GM12878 (cell line): ENCODE data around the gene EEF1B2. TPM values are rescaled to one million over a fixed set of nuclear protein-coding genes. Genes with fewer than 3 reads are reported as not detected.
"Not testable (repeated sequence)": the region's sequence is repeated elsewhere in the genome, so short reads cannot be mapped to it uniquely, and the experiment has no call there.

Experiments used
- ATAC-seq: fragments of 200-7000 bp; cut with Tn5 transposase; 3 replicates; pipeline ENCODE4 v1.9.1; 2020; ENCODE audit warnings: mild to moderate bottlenecking, moderate library complexity
- BruUV-seq: library from RNA; stranded (reverse); fragments of 400-500 nt; replicated peaks from 2 replicates; lab custom pipeline; 2021; lab: Mats Ljungman, UMichigan
- CTCF ChIA-PET: fragments of 300-600 bp; sonication (Branson Sonifier 250); formaldehyde crosslinking; extraction: SDS; loops from one replicate; lab custom pipeline; 2021; ENCODE audit warnings: inconsistent platforms; lab: Yijun Ruan, JAX
- POLR2A ChIA-PET: fragments of 350-600 bp; formaldehyde crosslinking; extraction: SDS; loops from one replicate; lab custom pipeline; 2021; ENCODE audit warnings: inconsistent platforms; lab: Charles Lee
- RAD21 ChIA-PET: fragments of 300-600 bp; sonication (Branson Sonifier 250); formaldehyde crosslinking; loops from one replicate; lab custom pipeline; 2023; ENCODE audit warnings: antibody characterized with exemption; ENCODE audit not compliant: unreplicated experiment; lab: Charles Lee
- SMC1A ChIA-PET: fragments of 300-600 bp; sonication (Branson Sonifier 250); formaldehyde crosslinking; loops from one replicate; lab custom pipeline; 2023; ENCODE audit not compliant: unreplicated experiment, uncharacterized antibody; lab: Charles Lee
- DNase-seq: peaks from one replicate; pipeline ENCODE4 v3.0.0-alpha.2; 2011; ENCODE audit warnings: low read depth, low spot score
- FAIRE-seq: peaks from 3 replicates; lab custom pipeline; 2011; peaks lifted over from hg19 to GRCh38; lab: Jason Lieb, UNC
- H2AFZ ChIP-seq: 2 replicates; pipeline ENCODE4 v1.6.0; 2011; ENCODE audit warnings: low read depth, low read length, control low read depth; ENCODE audit not compliant: control insufficient read depth
- H3K27ac ChIP-seq: 2 replicates; pipeline ENCODE4 v1.5.1; 2011; ENCODE audit warnings: control low read depth; ENCODE audit not compliant: control insufficient read depth, insufficient read depth
- H3K27me3 ChIP-seq, 2 experiments: replicated peaks in 1 of 2; 2 replicates each; pipeline versions ENCODE4 v1.6.0 to v1.6.1; 2011; ENCODE audit warnings: low read length in 1 of 2; ENCODE audit not compliant: control insufficient read depth in 2 of 2, insufficient read depth in 2 of 2
- H3K36me3 ChIP-seq, 2 experiments: 2 replicates each; pipeline ENCODE4 v1.5.1; 2011; ENCODE audit warnings: low read length in 1 of 2; ENCODE audit not compliant: control insufficient read depth in 2 of 2, insufficient read depth in 2 of 2
- H3K4me1 ChIP-seq: 2 replicates; pipeline ENCODE4 v1.6.1; 2011; ENCODE audit warnings: mild to moderate bottlenecking, low read length, moderate library complexity, mixed read lengths; ENCODE audit not compliant: control insufficient read depth, insufficient read depth
- H3K4me2 ChIP-seq: 2 replicates; pipeline ENCODE4 v1.6.0; 2011; ENCODE audit warnings: control low read depth; ENCODE audit not compliant: control insufficient read depth, insufficient read depth
- H3K4me3 ChIP-seq: fragments of 200-600 bp; sonication (generic); 2 replicates; pipeline ENCODE4 v1.5.1; 2016
- H3K79me2 ChIP-seq: 2 replicates; pipeline ENCODE4 v1.6.0; 2011; ENCODE audit warnings: low read length; ENCODE audit not compliant: control insufficient read depth, insufficient read depth
- H3K9ac ChIP-seq: 2 replicates; pipeline ENCODE4 v1.8.0; 2011; ENCODE audit warnings: low read length, control low read depth, mixed read lengths; ENCODE audit not compliant: control insufficient read depth, insufficient read depth
- H3K9me3 ChIP-seq: replicated peaks from 3 replicates; pipeline ENCODE4 v1.5.1; 2011; ENCODE audit warnings: mild to moderate bottlenecking, low read length; ENCODE audit not compliant: control insufficient read depth, insufficient read depth
- H4K20me1 ChIP-seq: 2 replicates; pipeline ENCODE4 v1.6.0; 2011; ENCODE audit not compliant: control insufficient read depth, insufficient read depth
- ESRRA ChIP-seq: IDR thresholded peaks from 2 replicates; pipeline ENCODE4 v1.6.1; 2012; ENCODE audit warnings: mild to moderate bottlenecking, low read length, improper control_type of control experiment
- MTA2 ChIP-seq: fragments of 450-650 bp; IDR thresholded peaks from 2 replicates; pipeline ENCODE4 v1.6.1; 2016; ENCODE audit warnings: low read depth, mild to moderate bottlenecking, moderate library complexity
- POLR2AphosphoS2 ChIP-seq: IDR thresholded peaks from 2 replicates; pipeline ENCODE4 v1.6.1; 2011; ENCODE audit warnings: low read depth, mild to moderate bottlenecking, low read length, improper control_type of control experiment, moderate library complexity
- RAD21 ChIP-seq: IDR thresholded peaks from 2 replicates; pipeline ENCODE4 v1.6.1; 2011; ENCODE audit warnings: mild to moderate bottlenecking, low read depth, low read length, moderate library complexity; ENCODE audit not compliant: insufficient read depth
- ZBTB11 ChIP-seq: fragments of 450-650 bp; formaldehyde crosslinking; IDR thresholded peaks from 2 replicates; pipeline ENCODE4 v1.5.0; 2022; ENCODE audit warnings: mild to moderate bottlenecking, missing genetic modification characterization
- WGBS: methylation state at CpG from one replicate; pipeline ENCODE4 v1.1.6; 2016; ENCODE audit warnings: low lambda C conversion rate; ENCODE audit not compliant: insufficient replicate concordance, insufficient coverage; ENCODE audit errors: missing lambda C conversion rate; 5-methylcytosine and 5-hydroxymethylcytosine counted together
- in situ Hi-C: fragments of 300-500 bp; cut with MboI; formaldehyde crosslinking; loops from 9 replicates; pipeline ENCODE4 v1.14.3; 2018; ENCODE audit warnings: mixed read lengths
- intact Hi-C: fragments of 100-400 bp; cut with micrococcal nuclease; formaldehyde crosslinking; loops from one replicate; pipeline ENCODE4 v1.14.2; 2022; ENCODE audit not compliant: unreplicated experiment
- polyA plus RNA-seq, 11 experiments: library from polyadenylated mRNA; depleted of rRNA in 4 of 11; unstranded in 6 of 11; stranded (reverse) in 5 of 11; fragments of >200 nt; fragmentation: Nextera tagmentation in 4 of 11; fragmentation: Illumina TruSeq in 1 of 11; extraction: Ambion mirVana in 4 of 11; extraction: Trizol in 1 of 11; gene quantifications; 1 replicate in 1 of 11; 2 replicates in 10 of 11; pipeline versions ENCODE4 v1.2.1 to v1.2.3, GENCODE V29; 2011 to 2016; ENCODE audit warnings: inconsistent platforms in 2 of 11, missing spikeins in 2 of 11, low read depth in 1 of 11
- total RNA-seq, 4 experiments: library from RNA; depleted of rRNA in 3 of 4; stranded (reverse); fragments of >200 nt in 3 of 4; fragmentation: Illumina TruSeq in 1 of 4; extraction: Trizol in 1 of 4; gene quantifications; 2 replicates each; pipeline versions ENCODE4 v1.2.1 to v1.2.3, GENCODE V29; 2013 to 2021

Gene EEF1B2
- total and polyA plus RNA-seq, 10 of the 15 experiments (the other 5 are each of a cell fraction or from before 2014, with no cell fraction given): 719 to 2,110 (median 1,232) TPM

- no peak for TF ChIP-seq ZBTB11
- peak; percentile 62 for TF ChIP-seq RAD21
- TF ChIP-seq MTA2: no peak
- no peak for TF ChIP-seq ESRRA
- no peak for TF ChIP-seq POLR2AphosphoS2
Measured at GRCh38 chr2:206164261-206164862, 4.7 kb downstream of the EEF1B2 start (continued).

DNA sequence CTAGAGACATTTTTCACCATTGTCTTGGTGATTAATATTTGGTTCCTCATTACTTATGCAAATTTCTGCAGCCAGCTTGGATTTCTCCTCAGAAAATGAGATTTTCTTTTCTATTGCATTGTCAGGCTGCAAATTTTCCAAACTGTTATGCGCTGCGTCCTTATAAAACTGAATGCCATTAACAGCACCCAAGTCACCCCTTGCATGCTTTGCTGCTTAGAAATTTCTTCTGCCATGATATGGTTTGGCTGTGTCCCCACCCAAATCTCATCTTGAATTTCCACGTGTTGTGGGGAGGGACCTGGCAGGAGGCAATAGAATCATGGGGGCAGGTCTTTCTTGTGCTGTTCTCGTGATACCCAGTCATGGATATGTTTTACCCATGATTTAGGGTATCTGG lies 8.5 kb downstream of the EEF1B2 start:
- DNase-seq, BruUV-seq, H2AFZ ChIP-seq, FAIRE-seq, H3K9ac ChIP-seq, H4K20me1 ChIP-seq, H3K27me3 ChIP-seq, H3K9me3 ChIP-seq, H3K4me3 ChIP-seq, H3K4me1 ChIP-seq, ATAC-seq, RAD21 ChIA-PET, SMC1A ChIA-PET, CTCF ChIA-PET, POLR2A ChIA-PET, H3K4me2 ChIP-seq, H3K27ac ChIP-seq, H3K36me3 ChIP-seq, H3K79me2 ChIP-seq: not testable (repeated sequence)
- intact Hi-C loops (loop anchor here (10.0 kb wide), 1 partner anchor 287 kb away; no protein-coding TSS in a partner anchor), in situ Hi-C loops (loop anchor here (5.0 kb wide), 1 partner anchor 94 kb away; no protein-coding TSS in a partner anchor)
- 89% methylated on average over 4 of the region's 4 CpGs for WGBS

DNA sequence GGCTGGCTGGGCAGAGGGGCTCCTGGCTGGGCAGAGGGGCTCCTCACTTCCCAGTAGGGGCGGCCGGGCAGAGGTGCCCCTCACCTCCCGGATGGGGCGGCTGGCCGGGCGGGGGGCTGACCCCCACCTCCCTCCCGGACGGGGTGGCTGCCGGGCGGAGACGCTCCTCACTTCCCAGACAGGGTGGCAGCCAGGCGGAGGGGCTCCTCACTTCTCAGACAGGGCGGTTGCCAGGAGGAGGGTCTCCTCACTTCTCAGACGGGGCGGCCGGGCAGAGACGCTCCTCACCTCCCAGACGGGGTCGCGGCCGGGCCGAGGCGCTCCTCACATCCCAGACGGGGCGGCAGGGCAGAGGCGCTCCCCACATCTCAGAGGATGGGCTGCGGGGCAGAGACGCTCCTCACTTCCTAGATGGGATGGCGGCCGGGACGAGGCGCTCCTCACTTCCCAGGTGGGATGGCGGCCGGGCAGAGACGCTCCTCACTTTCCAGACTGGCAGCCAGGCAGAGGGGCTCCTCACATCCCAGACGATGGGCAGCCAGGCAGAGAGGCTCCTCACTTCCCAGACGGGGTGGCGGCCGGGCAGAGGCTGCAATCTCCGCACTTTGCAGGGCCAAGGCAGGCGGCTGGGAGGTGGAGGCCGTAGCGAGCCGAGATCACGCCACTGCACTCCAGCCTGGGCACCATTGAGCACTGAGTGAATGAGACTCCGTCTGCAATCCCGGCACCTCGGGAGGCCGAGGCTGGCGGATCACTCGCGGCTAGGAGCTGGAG lies 12.1 kb downstream of the EEF1B2 start:
- H3K4me3 ChIP-seq, DNase-seq, intact Hi-C loops, CTCF ChIA-PET, H3K79me2 ChIP-seq, in situ Hi-C loops, H3K9ac ChIP-seq, ATAC-seq, RAD21 ChIA-PET, H2AFZ ChIP-seq, POLR2A ChIA-PET, H3K36me3 ChIP-seq, H4K20me1 ChIP-seq, H3K9me3 ChIP-seq, FAIRE-seq, H3K27me3 ChIP-seq, H3K27ac ChIP-seq, SMC1A ChIA-PET, H3K4me1 ChIP-seq, H3K4me2 ChIP-seq, BruUV-seq: not testable (repeated sequence)
- 96% methylated on average over 28 of the region's 52 CpGs for WGBS
